ENCODE results near the gene TRAF5.
"Not testable (repeated sequence)": the region's sequence is repeated elsewhere in the genome, so short reads cannot be mapped to it uniquely, and the experiment has no call there.

TRAF5 gene

DNA sequence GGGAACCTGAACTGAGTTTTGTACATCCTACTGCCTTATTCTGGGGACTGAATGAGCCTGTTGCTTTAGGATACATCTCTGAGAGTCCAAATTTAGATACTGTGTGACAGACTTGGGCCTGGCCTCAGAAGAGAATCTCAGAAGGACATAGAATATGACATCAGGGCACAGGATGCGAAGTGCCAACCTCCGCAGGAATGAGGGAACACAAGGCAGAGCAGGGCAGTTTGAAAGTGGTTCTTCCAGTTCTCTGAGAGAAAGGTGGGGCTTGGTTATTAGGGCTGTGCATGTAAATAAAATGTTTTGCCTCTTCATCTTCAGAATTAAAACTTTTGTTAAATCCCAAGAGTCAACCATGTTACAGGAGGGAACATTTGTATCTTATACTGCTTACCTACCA is 23.1 kb downstream of the TRAF5 start:
- DNase-seq: no peak

DNA sequence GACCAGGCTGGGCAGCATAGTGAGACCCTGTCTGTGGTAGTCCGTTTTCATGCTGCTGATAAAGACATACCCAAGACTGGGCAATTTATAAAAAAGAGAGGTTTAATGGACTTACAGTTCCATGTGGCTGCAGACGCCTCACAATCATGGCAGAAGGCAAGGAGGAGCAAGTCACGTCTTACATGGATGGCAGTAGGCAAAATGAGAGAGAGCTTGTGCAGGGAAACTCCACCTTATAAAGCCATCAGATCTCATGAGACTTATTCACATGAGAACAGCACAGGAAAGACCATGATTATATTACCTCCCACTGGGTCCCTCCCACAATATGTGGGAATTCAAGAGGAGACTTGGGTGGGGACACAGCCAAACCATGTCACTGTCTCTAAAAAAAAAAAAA is 25.4 kb downstream of the TRAF5 start:
- DNase-seq: not testable (repeated sequence)

DNA sequence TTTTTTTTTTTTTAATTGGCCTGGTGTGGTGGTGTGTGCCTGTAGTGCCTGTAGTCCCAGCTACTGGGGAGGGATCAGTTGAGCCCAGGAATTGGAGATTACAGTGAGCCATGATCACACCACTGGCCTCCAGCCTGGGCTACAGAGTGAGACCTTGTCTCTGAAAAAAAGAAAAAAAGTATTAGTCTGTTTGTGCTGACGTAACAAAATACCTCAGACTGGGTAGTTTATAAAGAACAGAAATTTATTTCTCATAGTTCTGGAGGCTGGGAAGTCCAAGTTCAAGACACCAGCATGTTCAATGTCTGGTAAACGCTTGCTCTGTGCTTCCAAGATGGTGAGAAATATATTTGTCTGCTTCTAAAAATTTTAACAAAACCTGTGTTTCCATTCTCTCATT is 25.8 kb downstream of the TRAF5 start:
- no peak for DNase-seq

DNA sequence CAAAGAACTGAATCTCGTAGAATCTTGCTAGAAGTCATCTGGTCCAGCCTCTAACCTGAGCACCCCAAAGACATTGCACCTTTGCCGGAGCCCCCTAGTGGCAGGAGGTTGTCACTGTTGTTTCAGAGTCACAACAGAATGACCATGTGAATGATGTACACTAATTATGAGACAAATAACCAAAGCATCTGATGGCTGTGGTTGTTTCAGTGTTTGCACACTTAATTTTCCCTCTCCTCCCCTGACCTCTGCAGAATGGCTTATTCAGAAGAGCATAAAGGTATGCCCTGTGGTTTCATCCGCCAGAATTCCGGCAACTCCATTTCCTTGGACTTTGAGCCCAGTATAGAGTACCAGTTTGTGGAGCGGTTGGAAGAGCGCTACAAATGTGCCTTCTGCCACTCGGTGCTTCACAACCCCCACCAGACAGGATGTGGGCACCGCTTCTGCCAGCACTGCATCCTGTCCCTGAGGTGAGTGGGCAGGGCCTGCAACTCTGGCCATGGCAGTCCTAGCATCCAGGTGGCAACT is 26.4 kb downstream of the TRAF5 start:
- DNase-seq: no peak

DNA sequence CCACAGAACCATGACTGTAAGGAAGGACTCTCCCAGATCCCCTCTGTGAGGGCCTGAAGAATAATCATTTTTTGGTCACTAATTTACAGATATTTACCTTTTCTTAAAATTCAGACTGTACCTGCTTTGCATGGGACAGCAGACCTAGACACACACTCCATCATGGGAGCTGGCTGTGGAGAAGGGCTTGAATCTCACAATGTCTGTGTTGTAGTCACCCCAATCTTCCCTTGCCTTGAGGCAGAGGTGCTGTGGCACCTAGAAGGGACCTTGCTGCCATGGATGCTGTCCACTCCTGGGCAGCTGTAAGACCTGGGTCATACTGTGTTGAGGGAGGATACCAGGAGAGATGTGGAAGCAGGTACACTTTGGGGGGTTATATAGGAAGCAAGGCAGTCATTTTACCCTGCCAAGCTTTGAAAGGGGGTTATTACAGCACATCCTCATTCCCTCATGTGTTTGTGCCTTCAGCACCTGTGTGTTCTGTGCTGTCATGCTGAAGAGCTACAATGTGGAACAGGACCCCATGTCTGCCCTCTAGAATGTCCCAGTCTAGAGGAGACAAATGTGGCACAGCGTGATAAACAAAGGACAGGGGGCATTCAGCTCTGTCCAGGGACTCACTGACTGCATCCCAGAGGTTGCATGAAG is 27.1 kb downstream of the TRAF5 start:
- no peak for DNase-seq

DNA sequence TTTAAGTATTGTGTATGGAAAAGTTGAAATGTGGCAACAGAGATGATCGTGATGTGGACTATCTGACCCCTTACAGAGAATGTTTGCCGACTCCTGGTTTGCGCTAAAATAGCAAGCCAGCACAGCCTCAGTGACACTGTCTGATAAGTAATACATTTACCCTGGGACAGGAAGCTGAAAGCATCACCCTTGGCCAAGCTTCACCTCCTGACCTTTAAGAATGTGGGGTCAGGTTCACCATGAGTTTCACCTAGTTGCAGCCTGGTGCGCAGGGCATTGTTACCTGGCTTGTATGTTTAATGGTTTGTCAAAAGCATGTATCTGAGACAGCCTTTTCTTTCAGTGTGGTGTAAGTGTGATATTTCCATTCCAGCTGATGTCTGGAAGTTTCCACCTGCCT is 29.2 kb downstream of the TRAF5 start:
- DNase-seq: no peak

DNA sequence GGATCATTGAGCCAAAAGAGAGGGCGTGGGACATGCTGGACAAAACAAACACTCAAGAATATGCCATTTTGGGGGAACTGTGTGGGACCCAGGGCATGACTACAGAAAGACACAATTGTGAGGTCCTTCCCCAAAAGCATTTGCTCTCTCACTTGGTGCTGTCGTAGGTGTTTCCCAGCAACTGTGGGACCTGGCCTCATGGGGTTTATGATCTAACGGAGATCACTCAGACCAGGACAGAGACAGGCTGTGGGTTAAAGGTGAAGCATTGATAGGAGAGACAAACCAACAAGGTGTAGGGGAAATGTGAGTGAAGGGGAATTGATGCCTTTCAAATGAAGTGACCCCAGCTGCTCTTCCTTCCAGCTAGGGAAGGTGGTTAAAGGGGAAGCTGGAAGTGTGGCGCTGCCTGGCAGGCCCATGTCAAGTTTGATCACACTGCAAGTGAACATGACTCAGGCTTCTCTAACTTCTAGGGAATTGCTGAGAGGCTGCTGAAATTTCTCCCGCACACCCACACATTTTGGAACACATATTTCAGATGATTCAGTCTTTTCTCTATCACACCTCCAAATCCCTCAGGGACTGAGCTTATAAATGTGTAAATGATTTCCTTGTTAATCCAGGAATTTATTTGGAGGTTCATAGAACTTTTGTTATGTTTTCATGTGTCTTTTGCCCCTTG is 30.2 kb downstream of the TRAF5 start:
- DNase-seq: no peak

DNA sequence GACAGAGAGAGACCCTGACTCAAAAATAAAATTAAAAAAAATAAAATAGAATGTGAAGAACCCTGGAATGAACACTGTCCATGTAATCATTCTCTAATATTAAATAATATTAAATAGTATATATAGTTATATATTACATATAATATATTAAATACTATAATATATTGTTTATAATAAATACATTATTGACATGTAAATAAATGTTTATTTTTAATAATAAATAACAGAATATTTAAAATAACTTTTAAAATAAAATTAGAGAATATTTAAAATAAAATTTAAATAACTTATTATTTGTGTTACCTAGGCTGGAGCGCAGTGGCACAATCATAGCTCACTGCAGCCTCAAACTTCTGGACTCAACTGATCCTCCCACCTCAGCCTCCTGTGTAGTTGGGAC is 32.1 kb downstream of the TRAF5 start:
- DNase-seq: no peak

DNA sequence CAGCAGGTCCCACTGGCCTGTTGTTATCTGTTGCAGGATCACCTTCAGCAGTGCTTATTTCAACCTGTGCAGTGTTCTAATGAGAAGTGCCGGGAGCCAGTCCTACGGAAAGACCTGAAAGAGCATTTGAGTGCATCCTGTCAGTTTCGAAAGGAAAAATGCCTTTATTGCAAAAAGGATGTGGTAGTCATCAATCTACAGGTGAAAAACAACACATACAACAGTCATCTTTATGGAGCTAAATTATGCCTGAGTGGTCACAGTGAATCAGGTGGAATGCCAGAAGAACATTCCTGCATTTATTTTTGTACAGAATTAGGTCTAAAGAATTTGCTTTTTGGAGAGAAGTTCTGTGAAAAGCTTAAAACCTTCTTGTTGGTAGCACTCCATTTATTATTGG is 33.2 kb downstream of the TRAF5 start:
- no peak for DNase-seq

DNA sequence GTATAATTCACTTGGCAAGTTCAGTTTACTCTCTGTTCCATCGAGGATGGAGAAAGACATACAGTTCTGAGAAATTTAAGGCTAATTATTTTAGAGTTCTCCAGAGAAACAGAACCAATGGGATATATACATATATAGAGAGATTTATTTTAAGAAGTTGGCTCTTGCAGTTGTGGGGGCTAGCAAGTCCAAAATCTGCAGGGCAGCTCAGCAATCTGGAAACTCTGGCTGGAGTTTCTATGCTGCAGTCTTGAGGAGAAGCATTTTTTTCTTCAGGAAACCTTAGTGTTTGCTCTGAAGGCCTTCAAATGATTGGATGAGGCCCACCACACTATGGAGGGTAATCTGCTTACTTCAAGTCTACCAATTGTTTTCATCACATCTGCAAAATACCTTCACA is 34.6 kb downstream of the TRAF5 start:
- DNase-seq: no peak

DNA sequence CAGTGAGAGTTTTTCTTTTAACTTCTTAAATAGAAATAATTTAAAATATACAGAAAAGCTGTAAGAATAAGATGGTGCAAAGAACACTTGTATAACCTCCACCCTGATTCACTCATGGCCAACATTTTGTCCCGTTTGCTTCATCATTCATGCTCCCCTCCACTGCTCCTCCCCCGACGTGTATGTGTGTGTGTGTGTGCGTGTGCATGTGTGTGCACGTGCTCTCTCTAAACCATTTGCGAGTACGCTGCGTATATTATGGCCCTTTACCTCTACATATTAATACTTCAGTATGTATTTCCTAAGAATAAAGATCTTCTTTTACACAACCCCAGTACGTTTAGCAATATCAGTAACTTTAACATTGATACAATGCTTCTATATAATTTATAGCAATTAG is 43.0 kb downstream of the TRAF5 start:
- no peak for DNase-seq

DNA sequence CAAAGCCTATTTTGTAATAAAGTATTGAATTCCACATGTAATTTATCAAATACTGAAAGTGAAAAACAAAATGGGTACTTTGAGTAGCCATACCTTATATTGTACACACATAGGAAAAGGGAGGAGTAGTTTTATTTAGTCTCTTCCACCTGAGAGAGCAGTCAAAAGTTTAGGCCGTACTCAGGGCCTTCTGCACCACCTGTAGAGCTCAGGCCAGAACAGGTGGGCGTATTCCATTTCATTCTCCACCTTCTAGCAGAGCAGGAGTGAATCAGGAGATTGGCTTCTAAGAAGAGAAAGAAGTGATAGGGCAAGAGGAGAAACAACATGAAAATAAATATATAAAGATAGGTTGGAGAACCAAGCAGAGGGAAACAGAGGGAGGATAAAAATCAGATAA is 44.0 kb downstream of the TRAF5 start:
- no peak for DNase-seq

DNA sequence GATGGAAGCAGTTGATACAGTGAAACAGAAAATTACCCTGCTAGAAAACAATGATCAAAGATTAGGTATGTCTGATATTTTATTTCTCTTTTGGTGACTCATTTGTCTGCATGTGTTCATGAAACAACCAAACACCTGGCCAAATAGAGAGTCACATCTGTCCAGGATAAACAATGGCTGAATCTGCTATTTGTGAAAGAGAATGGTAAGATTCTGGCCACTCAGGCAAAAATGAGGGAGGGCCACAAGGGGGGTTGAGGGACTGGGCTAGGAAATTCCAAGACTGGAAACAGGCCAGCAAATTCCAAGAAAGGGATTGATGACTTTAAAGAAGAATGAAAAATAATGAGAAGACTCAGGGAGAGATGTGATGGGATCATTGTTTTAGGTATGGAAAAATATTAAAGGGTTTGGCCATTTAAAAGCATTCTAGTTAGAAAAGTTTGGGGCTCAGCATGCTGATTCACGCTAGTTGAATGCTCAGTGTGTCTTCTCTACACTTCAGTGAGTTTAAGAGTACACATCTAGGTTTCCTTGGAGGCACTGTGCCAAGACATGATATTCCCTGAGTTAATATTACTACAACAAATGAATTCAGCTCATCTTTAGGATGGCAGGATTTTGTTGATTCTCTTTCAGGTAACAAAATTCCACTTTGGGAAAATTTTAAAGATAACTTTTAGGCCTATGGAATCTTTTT is 44.9 kb downstream of the TRAF5 start:
- no peak for DNase-seq

- DNase-seq: no peak
Measured at GRCh38 chr1:211372463-211372862, 45.8 kb downstream of the TRAF5 start.

GRCh38 chr1:211375146-211375818 is 48.6 kb downstream of the TRAF5 start:
- no peak for DNase-seq

DNA sequence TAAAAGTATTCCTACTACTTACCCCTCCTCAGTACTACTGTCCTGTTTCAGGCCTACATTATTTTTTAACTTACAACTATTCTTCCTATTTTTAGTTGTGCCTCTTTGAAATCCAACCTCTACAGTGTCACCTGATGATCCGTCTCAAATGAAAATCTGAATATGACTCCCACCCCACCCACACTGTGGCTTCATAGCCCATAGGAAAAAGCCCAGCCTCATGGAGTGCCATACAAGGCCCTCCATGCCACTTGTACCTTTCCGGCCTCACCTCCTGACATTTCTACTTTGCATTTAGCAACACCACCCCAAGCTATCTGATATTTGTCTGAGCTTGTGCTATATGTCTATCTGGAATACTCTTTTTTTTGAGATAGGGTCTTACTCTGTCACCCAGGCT is 49.3 kb downstream of the TRAF5 start:
- no peak for DNase-seq

- DNase-seq: no peak
Measured at GRCh38 chr1:211376807-211377470, 50.3 kb downstream of the TRAF5 start.

DNA sequence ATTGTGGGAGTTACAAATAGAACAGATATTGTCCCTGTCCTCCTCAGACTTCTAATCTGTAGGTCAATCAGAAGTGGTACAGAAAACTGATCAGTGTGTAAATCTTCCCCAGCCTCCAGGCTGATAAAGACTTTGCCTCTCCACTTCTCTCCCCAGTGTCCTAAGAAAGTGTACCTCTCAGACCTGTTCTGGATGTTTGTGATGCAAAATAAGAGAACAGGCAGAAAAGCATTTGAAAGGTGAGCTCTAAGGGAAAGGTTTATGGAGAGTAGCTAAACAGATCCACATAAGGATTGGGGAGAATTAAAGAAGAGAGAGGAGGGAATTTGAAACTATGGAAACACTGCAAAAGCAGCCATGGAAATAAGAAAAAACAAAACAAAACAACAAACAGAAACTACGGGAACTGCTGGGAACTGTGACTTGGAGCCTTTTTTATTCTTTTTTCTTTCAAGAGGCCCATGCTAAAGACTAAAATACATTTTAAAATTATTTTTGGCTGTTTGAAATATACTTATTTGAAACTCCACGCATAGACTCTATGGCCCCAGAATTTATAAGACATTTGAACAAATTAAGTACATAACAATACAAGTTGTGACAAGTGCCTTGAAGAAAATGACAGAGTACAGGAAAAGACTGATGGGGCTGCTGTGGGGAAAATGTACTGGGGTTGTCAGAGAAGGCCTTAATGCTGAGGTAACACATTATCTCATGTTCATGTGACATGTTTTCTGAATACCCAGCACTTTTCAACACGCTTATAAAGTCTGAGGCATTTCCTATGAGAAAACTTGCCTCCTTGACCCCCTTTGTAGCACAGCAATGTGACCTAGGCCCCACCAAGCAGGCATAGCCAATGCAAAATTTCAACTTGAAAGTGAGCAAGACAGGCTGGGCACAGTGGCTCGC is 51.2 kb downstream of the TRAF5 start:
- DNase-seq: no peak

GRCh38 chr1:211378844-211379243 is 52.2 kb downstream of the TRAF5 start:
- DNase-seq: no peak

DNA sequence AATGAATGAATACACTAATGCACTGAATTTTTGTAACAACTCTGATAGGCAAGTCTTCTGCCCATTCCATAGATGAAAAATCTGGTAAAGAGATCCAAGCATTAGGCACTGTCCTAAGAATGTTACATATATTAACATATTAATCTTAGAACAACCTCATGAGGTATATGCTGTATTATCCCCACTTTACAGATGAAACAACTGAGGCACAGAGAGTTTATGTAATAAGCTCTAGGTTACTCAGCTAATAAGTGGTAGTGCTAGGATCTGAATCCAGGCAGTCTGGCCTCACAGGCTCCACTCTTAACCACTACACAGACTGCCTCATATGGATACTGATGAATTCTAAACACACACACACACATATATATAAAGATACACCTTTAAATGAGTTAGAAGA is 52.8 kb downstream of the TRAF5 start:
- DNase-seq: no peak

GRCh38 chr1:211381481-211382181 is 55.0 kb downstream of the TRAF5 start:
- DNase-seq: no peak
